B cell (primary cell): ENCODE measurements around the gene CIAO2A. TPM values are rescaled to one million over a fixed set of nuclear protein-coding genes. Genes with fewer than 3 reads are reported as not detected.
A peak's percentile ranks its signal among the peaks of the same experiment; 100 is the strongest.

Experiments used
- ATAC-seq: fragments of 200-7000 bp; cut with Tn5 transposase; one replicate; pipeline ENCODE4 v1.10.0; 2021; ENCODE audit warnings: low read depth, mild to moderate bottlenecking, moderate number of reproducible peaks, moderate library complexity
- CTCF ChIA-PET: fragments of 350-600 bp; sonication (Branson Sonifier 250); formaldehyde crosslinking; loops from one replicate; lab custom pipeline; 2021; ENCODE audit warnings: antibody characterized with exemption, inconsistent platforms; lab: Charles Lee
- POLR2A ChIA-PET: fragments of 350-600 bp; sonication (Branson Sonifier 250); formaldehyde crosslinking; loops from one replicate; lab custom pipeline; 2021; ENCODE audit warnings: antibody characterized with exemption; lab: Charles Lee
- DNase-seq: peaks from one replicate; pipeline ENCODE4 v3.0.0; 2013
- H2AFZ ChIP-seq: 2 replicates; pipeline ENCODE4 v1.6.1; 2012; ENCODE audit warnings: mild to moderate bottlenecking, low read depth, low read length; ENCODE audit not compliant: insufficient read depth, poor library complexity, severe bottlenecking
- H3K27ac ChIP-seq, 2 donors: 1 replicate in 1 of 2; 2 replicates in 1 of 2; pipeline ENCODE4 v1.5.1; 2012 to 2013; ENCODE audit warnings: low read length in 2 of 2, mild to moderate bottlenecking in 2 of 2, moderate library complexity in 1 of 2
- H3K27me3 ChIP-seq, 4 experiments: fragments of 200-600 bp in 1 of 4; sonication (generic) in 1 of 4; replicated peaks in 1 of 4; 1 replicate in 2 of 4; 2 replicates in 2 of 4; pipeline versions ENCODE4 v1.6.1 to v1.7.0; 2013 to 2016; ENCODE audit warnings: low read length in 3 of 4, mild to moderate bottlenecking in 2 of 4, mixed read lengths in 1 of 4, moderate library complexity in 1 of 4; ENCODE audit not compliant: insufficient read depth in 4 of 4, control insufficient read depth in 3 of 4; ENCODE audit errors: control extremely low read depth in 1 of 4
- H3K36me3 ChIP-seq, 2 experiments: replicated peaks in 1 of 2; 1 replicate in 1 of 2; 2 replicates in 1 of 2; pipeline versions ENCODE4 v1.6.1 to v1.7.1; 2013; ENCODE audit warnings: low read length in 1 of 2; ENCODE audit not compliant: insufficient read depth in 2 of 2, control insufficient read depth in 1 of 2; ENCODE audit errors: control extremely low read depth in 1 of 2, extremely low read depth in 1 of 2
- H3K4me1 ChIP-seq, 2 donors: fragments of 200-600 bp in 1 of 2; sonication (generic) in 1 of 2; 1 replicate in 1 of 2; 2 replicates in 1 of 2; pipeline versions ENCODE4 v1.5.1 to v1.6.1; 2013 to 2017; ENCODE audit warnings: low read length in 2 of 2; ENCODE audit not compliant: control insufficient read depth in 2 of 2, insufficient read depth in 2 of 2
- H3K4me2 ChIP-seq: replicated peaks from 2 replicates; pipeline ENCODE3; 2012; ENCODE audit warnings: mild to moderate bottlenecking, low read depth, low read length; ENCODE audit not compliant: poor library complexity, severe bottlenecking
- H3K4me3 ChIP-seq, 5 experiments: fragments of 200-600 bp in 1 of 5; sonication (generic) in 1 of 5; 1 replicate in 3 of 5; 2 replicates in 2 of 5; pipeline versions ENCODE4 v1.5.1 to v1.7.0; 2011 to 2016; ENCODE audit warnings: low read length in 4 of 5, mild to moderate bottlenecking in 4 of 5, low read depth in 2 of 5, control low read depth in 1 of 5, moderate library complexity in 1 of 5; ENCODE audit not compliant: insufficient read depth in 1 of 5; ENCODE audit errors: control extremely low read depth in 1 of 5, extremely low read depth in 1 of 5
- H3K79me2 ChIP-seq: fragments of 200-600 bp; sonication (generic); one replicate; pipeline ENCODE4 v1.6.0; 2016; ENCODE audit warnings: low read length; ENCODE audit not compliant: control insufficient read depth, insufficient read depth
- H3K9ac ChIP-seq: fragments of 200-600 bp; sonication (generic); 2 replicates; pipeline ENCODE4 v1.6.1; 2017; ENCODE audit warnings: mild to moderate bottlenecking, low read length, moderate library complexity
- H3K9me3 ChIP-seq, 3 donors: one replicate each; pipeline versions ENCODE4 v1.6.1 to v1.7.1; 2013; ENCODE audit warnings: low read length in 2 of 3; ENCODE audit not compliant: control insufficient read depth in 2 of 3, insufficient read depth in 1 of 3; ENCODE audit errors: control extremely low read depth in 1 of 3
- H4K20me1 ChIP-seq: 2 replicates; pipeline ENCODE4 v1.6.0; 2012; ENCODE audit warnings: mild to moderate bottlenecking, low read length; ENCODE audit not compliant: insufficient read depth, control insufficient read depth, poor library complexity, severe bottlenecking
- H3K27ac Mint-ChIP-seq: one replicate; pipeline ENCODE4 v1.8.0; 2021; ENCODE audit warnings: mixed read lengths
- H3K27me3 Mint-ChIP-seq: one replicate; pipeline ENCODE4 v1.8.0; 2021; ENCODE audit warnings: mixed read lengths
- H3K4me1 Mint-ChIP-seq: one replicate; pipeline ENCODE4 v1.8.0; 2021; ENCODE audit warnings: mixed read lengths
- H3K4me3 Mint-ChIP-seq: one replicate; pipeline ENCODE4 v1.8.0; 2021; ENCODE audit warnings: mixed read lengths
- H3K9me3 Mint-ChIP-seq: one replicate; pipeline ENCODE4 v1.8.0; 2022; ENCODE audit warnings: mixed read lengths; ENCODE audit not compliant: insufficient read depth
- CTCF ChIP-seq: fragments of 200-600 bp; IDR thresholded peaks from one replicate; pipeline ENCODE4 v1.8.0; 2022; ENCODE audit warnings: antibody characterized with exemption, mild to moderate bottlenecking
- EZH2 ChIP-seq: IDR thresholded peaks from 2 replicates; pipeline ENCODE4 v1.6.1; 2012; ENCODE audit warnings: borderline replicate concordance, low read depth, mild to moderate bottlenecking, moderate library complexity, low read length; ENCODE audit not compliant: insufficient read depth, poor library complexity, severe bottlenecking
- WGBS: methylation state at CpG from one replicate; pipeline ENCODE4 v1.1.5; 2013; ENCODE audit warnings: missing lambda C conversion rate; ENCODE audit not compliant: insufficient coverage; 5-methylcytosine and 5-hydroxymethylcytosine counted together
- intact Hi-C: fragments of 100-400 bp; cut with micrococcal nuclease; formaldehyde crosslinking; loops from one replicate; pipeline ENCODE4 v1.10.0; 2022
- polyA plus RNA-seq: library from polyadenylated mRNA; depleted of rRNA; stranded (reverse); fragments of >200 nt; gene quantifications from 2 replicates; pipeline ENCODE4 v1.2.3, GENCODE V29; 2012
- total RNA-seq, 2 donors: library from RNA; stranded (reverse); fragments of 120-200 nt in 1 of 2; gene quantifications; 1 replicate in 1 of 2; 2 replicates in 1 of 2; pipeline versions ENCODE4 v1.2.3 to v1.2.4, GENCODE V29; 2013 to 2022

The CIAO2A gene
- total and polyA plus RNA-seq, 2 donors (not counting 1 experiment from before 2014, with no cell fraction given) = 68.2 to 71.5 TPM

GRCh38 chr15:64138331-64138941 lies 44.8 kb upstream of the CIAO2A start:
- WGBS = 100% methylated on average over 2 of the region's 4 CpGs
- Mint-ChIP-seq H3K9me3 (no peaks in the 10 kb centered on the region), H3K4me3 (no peak overlapping the region), H3K27me3 (no peaks in the 10 kb centered on the region), H3K4me1 (peaks cover 20% of the 10 kb centered on the region), H3K27ac (peak overlapping the region; percentile 26)
- ATAC-seq = no peak
- ChIA-PET CTCF (interaction anchor here (0.7 to 3.0 kb wide), 5 partner anchors 8 to 311 kb away, joined by 3 to 62 read pairs (median 7); partner anchors contain the start of gene SNX22), POLR2A (interaction anchor here (1.9 kb wide), 1 partner anchor 15 kb away, joined by 8 read pairs; no protein-coding TSS in a partner anchor)
- TF ChIP-seq CTCF (no peak), EZH2 (no peak)
- peaks cover 7 to 63% of the 10 kb centered on the region in 2 experiments for H3K36me3 ChIP-seq
- H4K20me1 ChIP-seq = peaks cover 9% of the 10 kb centered on the region
- peaks cover 8 to 17% of the 10 kb centered on the region in 2 donors for H3K4me1 ChIP-seq
- no peak overlapping the region for H3K9ac ChIP-seq
- H2AFZ ChIP-seq = no peak overlapping the region
- no peak overlapping the region for H3K4me2 ChIP-seq
- intact Hi-C loops = no loop called here
- H3K79me2 ChIP-seq = peaks cover 11% of the 10 kb centered on the region
- H3K27me3 ChIP-seq = no peaks in the 10 kb centered on the region
- no peak overlapping the region for H3K27ac ChIP-seq
- DNase-seq = no peak
- H3K9me3 ChIP-seq = no peaks in the 10 kb centered on the region
- H3K4me3 ChIP-seq = no peak overlapping the region

DNA sequence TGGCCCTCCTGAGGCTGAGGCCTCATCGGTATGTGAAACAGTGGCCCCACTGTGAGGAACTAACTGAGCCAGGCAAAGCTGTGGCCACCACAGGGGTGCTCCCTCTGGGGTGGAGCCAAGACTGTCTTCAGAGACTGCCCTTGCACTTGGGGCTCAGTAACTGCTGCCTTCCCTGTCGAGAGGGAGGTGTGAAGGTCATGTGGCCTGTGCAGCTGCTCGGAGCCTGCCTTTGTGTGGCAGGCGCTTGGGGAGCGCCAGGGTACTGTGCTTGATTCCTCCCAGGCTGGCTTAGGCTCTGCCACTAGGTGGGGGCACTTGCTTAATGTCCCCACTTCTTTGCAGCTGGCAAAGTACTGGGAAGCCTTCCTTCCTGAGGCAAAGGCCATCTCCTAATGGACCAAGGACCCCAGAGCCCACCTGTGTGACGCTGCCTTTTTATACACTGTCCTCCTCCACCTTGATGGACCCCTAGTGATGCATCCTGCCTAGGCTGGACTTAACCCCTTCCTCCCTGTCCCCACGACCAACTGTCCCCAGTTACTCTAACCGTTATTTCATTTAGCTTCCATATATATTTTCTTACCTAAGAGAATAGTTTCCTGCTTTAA lies 43.7 kb upstream of the CIAO2A start:
- Histone ChIP-seq H3K27me3 (no peaks in the 10 kb centered on the region), H3K4me2 (peak overlapping the region; percentile 13), H4K20me1 (peaks cover 19% of the 10 kb centered on the region), H3K79me2 (peaks cover 19% of the 10 kb centered on the region), H3K4me1 (peaks cover 8 to 17% of the 10 kb centered on the region in 2 donors), H3K9ac (no peak overlapping the region), H3K4me3 (no peak overlapping the region), H2AFZ (no peak overlapping the region), H3K36me3 (peaks cover 9 to 64% of the 10 kb centered on the region in 2 experiments), H3K9me3 (no peaks in the 10 kb centered on the region), H3K27ac (peak overlapping the region in 1 of 2 donors; percentile 53)
- no peak overlapping the region for H3K4me3 Mint-ChIP-seq
- H3K27me3 Mint-ChIP-seq = no peaks in the 10 kb centered on the region
- ATAC-seq (peak; percentile 95), DNase-seq (peak; percentile 80)
- TF ChIP-seq EZH2 (no peak), CTCF (peak; percentile 26)
- 44% methylated on average over 6 of the region's 8 CpGs for WGBS
- intact Hi-C loops = loop anchor here (1.0 kb wide), 1 partner anchor 16 kb away; no protein-coding TSS in a partner anchor
- H3K4me1 Mint-ChIP-seq = peaks cover 19% of the 10 kb centered on the region
- ChIA-PET CTCF (interaction anchor here (0.9 to 3.0 kb wide), 7 partner anchors 9 to 23 kb away, joined by 3 to 62 read pairs (median 5); partner anchors contain the start of gene SNX22), POLR2A (interaction anchor here (1.9 kb wide), 1 partner anchor 16 kb away, joined by 8 read pairs; no protein-coding TSS in a partner anchor)
- peak overlapping the region; percentile 83 for H3K27ac Mint-ChIP-seq
- H3K9me3 Mint-ChIP-seq = no peaks in the 10 kb centered on the region
